HEK293T (cell line): Measurements from ENCODE around the gene CDC37.

Experiments
- FOXK2 ChIP-seq: fragments of 450-650 bp; IDR thresholded peaks from 2 replicates; pipeline ENCODE4 v1.6.1; 2016; ENCODE audit warnings: mild to moderate bottlenecking
- SP1 ChIP-seq: fragments of 450-650 bp; IDR thresholded peaks from 2 replicates; pipeline ENCODE4 v1.6.1; 2017
- TF ChIP-seq, protein P1 (sequence below): fragments of 450-650 bp; IDR thresholded peaks from 2 replicates; pipeline ENCODE4 v1.6.1; 2016

DNA sequence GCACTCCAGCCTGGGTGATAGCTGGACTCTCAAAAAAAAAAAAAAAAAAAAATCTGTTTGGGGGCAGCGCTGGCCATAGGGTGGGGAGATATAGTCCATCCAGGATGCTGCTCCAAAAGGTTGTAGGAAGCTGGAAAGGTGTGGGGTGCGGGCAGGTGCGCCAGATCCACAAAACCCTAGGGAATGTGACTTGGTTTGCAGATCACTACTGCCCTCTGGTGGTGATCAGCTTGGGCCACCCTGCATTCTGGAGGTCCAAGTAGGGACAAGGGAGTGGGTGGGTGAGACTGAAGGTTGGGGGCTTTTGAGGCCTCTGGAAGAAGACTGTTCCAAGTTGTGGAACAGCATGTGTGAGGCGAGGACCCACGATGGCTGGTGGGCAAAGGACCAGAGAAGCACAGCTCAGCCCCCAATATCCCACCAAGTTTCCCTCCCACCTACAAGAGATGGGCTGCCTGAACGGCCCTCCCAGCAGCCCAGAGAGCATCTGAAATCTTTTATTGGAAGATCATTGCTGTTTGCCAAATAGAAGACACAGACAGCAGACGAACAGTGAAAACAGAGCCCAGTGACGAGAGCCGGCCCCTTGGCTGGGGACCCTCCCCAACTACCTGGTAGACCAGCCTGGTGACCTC lies 12.6 kb downstream of the CDC37 start:
- TF ChIP-seq SP1: no peak
- TF ChIP-seq, protein P1, sequence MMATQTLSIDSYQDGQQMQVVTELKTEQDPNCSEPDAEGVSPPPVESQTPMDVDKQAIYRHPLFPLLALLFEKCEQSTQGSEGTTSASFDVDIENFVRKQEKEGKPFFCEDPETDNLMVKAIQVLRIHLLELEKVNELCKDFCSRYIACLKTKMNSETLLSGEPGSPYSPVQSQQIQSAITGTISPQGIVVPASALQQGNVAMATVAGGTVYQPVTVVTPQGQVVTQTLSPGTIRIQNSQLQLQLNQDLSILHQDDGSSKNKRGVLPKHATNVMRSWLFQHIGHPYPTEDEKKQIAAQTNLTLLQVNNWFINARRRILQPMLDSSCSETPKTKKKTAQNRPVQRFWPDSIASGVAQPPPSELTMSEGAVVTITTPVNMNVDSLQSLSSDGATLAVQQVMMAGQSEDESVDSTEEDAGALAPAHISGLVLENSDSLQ: no peak
- no peak for TF ChIP-seq FOXK2
